PC-9 (cell line): ENCODE data around the gene KEAP1. TPM values are rescaled to one million over a fixed set of nuclear protein-coding genes. Genes with fewer than 3 reads are reported as not detected.

Experiments used
- BruUV-seq: library from RNA; stranded (reverse); fragments of 400-500 nt; replicated peaks from 2 replicates; lab custom pipeline; 2021; lab: Mats Ljungman, UMichigan
- CTCF ChIA-PET: fragments of 300-600 bp; sonication (Branson Sonifier 250); formaldehyde crosslinking; loops from one replicate; lab custom pipeline; 2022; ENCODE audit warnings: antibody characterized with exemption; lab: Charles Lee
- POLR2A ChIA-PET: fragments of 300-600 bp; sonication (Branson Sonifier 250); formaldehyde crosslinking; loops from one replicate; lab custom pipeline; 2022; ENCODE audit warnings: antibody characterized with exemption; ENCODE audit not compliant: unreplicated experiment; lab: Charles Lee
- DNase-seq, 2 experiments: peaks; one replicate each; pipeline versions ENCODE4 v3.0.0 to v3.0.0-alpha.2; 2015 to 2022; ENCODE audit warnings: mixed read lengths in 1 of 2
- H2AFZ ChIP-seq: fragments of 200-600 bp; sonication (generic); 2 replicates; pipeline ENCODE4 v1.8.1; 2017; ENCODE audit warnings: antibody characterized with exemption
- H3F3A ChIP-seq: fragments of 200-600 bp; sonication (generic); 2 replicates; pipeline ENCODE4 v1.8.1; 2017; ENCODE audit warnings: antibody characterized with exemption, mild to moderate bottlenecking, low read depth; ENCODE audit not compliant: insufficient read depth
- H3K27ac ChIP-seq: fragments of 200-600 bp; sonication (generic); 2 replicates; pipeline ENCODE4 v1.6.1; 2016; ENCODE audit warnings: mixed run types
- H3K27me3 ChIP-seq: fragments of 200-600 bp; sonication (generic); 2 replicates; pipeline ENCODE4 v1.6.1; 2016; ENCODE audit warnings: low read depth, mixed run types; ENCODE audit not compliant: insufficient read depth
- H3K36me3 ChIP-seq: fragments of 200-600 bp; sonication (generic); 2 replicates; pipeline ENCODE4 v1.6.1; 2016; ENCODE audit warnings: low read depth, mixed run types
- H3K4me1 ChIP-seq: fragments of 200-600 bp; sonication (generic); replicated peaks from 2 replicates; pipeline ENCODE4 v1.6.1; 2016; ENCODE audit warnings: mixed run types; ENCODE audit not compliant: insufficient read depth
- H3K4me2 ChIP-seq: fragments of 200-600 bp; sonication (generic); 2 replicates; pipeline ENCODE4 v1.6.1; 2017; ENCODE audit warnings: mixed run types
- H3K4me3 ChIP-seq: fragments of 200-600 bp; sonication (generic); 2 replicates; pipeline ENCODE4 v1.6.1; 2016; ENCODE audit warnings: mixed run types
- H3K79me2 ChIP-seq: fragments of 200-600 bp; sonication (generic); 2 replicates; pipeline ENCODE4 v1.6.1; 2017; ENCODE audit warnings: low read depth, mixed run types
- H3K9me2 ChIP-seq: fragments of 200-600 bp; sonication (generic); 2 replicates; pipeline ENCODE4 v1.8.1; 2017; ENCODE audit warnings: mild to moderate bottlenecking; ENCODE audit not compliant: insufficient read depth
- H3K9me3 ChIP-seq: fragments of 200-600 bp; sonication (generic); 2 replicates; pipeline ENCODE4 v1.8.1; 2016; ENCODE audit warnings: low read depth; ENCODE audit not compliant: insufficient read depth
- H4K20me1 ChIP-seq: fragments of 200-600 bp; sonication (generic); 2 replicates; pipeline ENCODE4 v1.8.1; 2017; ENCODE audit not compliant: insufficient read depth
- CTCF ChIP-seq: fragments of 200-600 bp; sonication (generic); conservative IDR thresholded peaks from 2 replicates; pipeline ENCODE4 v1.6.1; 2017; ENCODE audit warnings: mixed run types, antibody characterized with exemption, mild to moderate bottlenecking, moderate library complexity
- EZH2 ChIP-seq: fragments of 200-600 bp; sonication (generic); IDR thresholded peaks from 2 replicates; pipeline ENCODE4 v1.8.0; 2017; ENCODE audit warnings: antibody characterized with exemption, low read depth
- intact Hi-C: fragments of 100-400 bp; cut with micrococcal nuclease; formaldehyde crosslinking; loops from one replicate; pipeline ENCODE4 v1.10.0; 2022; ENCODE audit not compliant: unreplicated experiment
- total RNA-seq: library from RNA; stranded (reverse); gene quantifications from 2 replicates; pipeline ENCODE4 v1.2.3, GENCODE V29; 2021

KEAP1 gene
- total RNA-seq, 1 experiment from 2014 or later = 154 TPM

- no peak for TF ChIP-seq CTCF
- no peak for TF ChIP-seq EZH2
- intact Hi-C loops = no loop called here
These were observed 34.5 kb upstream of the KEAP1 start for GRCh38 chr19:10537668-10538067.

GRCh38 chr19:10535613-10536012 lies 32.5 kb upstream of the KEAP1 start:
- ChIA-PET POLR2A (no interaction called here), CTCF (no interaction called here)
- no peaks in the 10 kb centered on the region for H3K4me1 ChIP-seq
- no peaks in the 10 kb centered on the region for H4K20me1 ChIP-seq
- H2AFZ ChIP-seq = no peak overlapping the region
- no peak overlapping the region for H3K4me3 ChIP-seq
- H3K27ac ChIP-seq = no peak overlapping the region
- H3K4me2 ChIP-seq = no peak overlapping the region
- H3F3A ChIP-seq = peaks cover 13% of the 10 kb centered on the region; the same call in 1 of the 2 replicates
- H3K36me3 ChIP-seq = no peaks in the 10 kb centered on the region
- TF ChIP-seq EZH2 = no peak
- no peaks in the 10 kb centered on the region for H3K9me3 ChIP-seq
- no TSS peak for BruUV-seq
- H3K27me3 ChIP-seq = no peaks in the 10 kb centered on the region
- no peaks in the 10 kb centered on the region for H3K9me2 ChIP-seq
- intact Hi-C loops = no loop called here
- no peaks in the 10 kb centered on the region for H3K79me2 ChIP-seq
- DNase-seq = no peak

More at GRCh38 chr19:10537668-10538067, 34.5 kb upstream of the KEAP1 start:
- Histone ChIP-seq H3K36me3 (no peaks in the 10 kb centered on the region), H3K9me2 (no peaks in the 10 kb centered on the region), H3K79me2 (no peaks in the 10 kb centered on the region), H3K4me3 (no peak overlapping the region), H3K4me1 (no peaks in the 10 kb centered on the region), H4K20me1 (no peaks in the 10 kb centered on the region), H3K27me3 (no peaks in the 10 kb centered on the region), H3K4me2 (no peak overlapping the region), H3K27ac (no peak overlapping the region), H2AFZ (no peak overlapping the region), H3K9me3 (no peaks in the 10 kb centered on the region), H3F3A (peaks cover 13% of the 10 kb centered on the region; the same call in 1 of the 2 replicates)
- CTCF ChIA-PET = interaction anchor here (0.6 kb wide), 1 partner anchor 302 kb away, joined by 3 read pairs; no protein-coding TSS in a partner anchor
- DNase-seq = no peak
- POLR2A ChIA-PET = interaction anchor here (0.6 to 0.7 kb wide), 3 partner anchors 28 to 542 kb away, joined by 3 to 5 read pairs (median 3); partner anchors contain the start of gene KRI1
- BruUV-seq = no TSS peak

DNA sequence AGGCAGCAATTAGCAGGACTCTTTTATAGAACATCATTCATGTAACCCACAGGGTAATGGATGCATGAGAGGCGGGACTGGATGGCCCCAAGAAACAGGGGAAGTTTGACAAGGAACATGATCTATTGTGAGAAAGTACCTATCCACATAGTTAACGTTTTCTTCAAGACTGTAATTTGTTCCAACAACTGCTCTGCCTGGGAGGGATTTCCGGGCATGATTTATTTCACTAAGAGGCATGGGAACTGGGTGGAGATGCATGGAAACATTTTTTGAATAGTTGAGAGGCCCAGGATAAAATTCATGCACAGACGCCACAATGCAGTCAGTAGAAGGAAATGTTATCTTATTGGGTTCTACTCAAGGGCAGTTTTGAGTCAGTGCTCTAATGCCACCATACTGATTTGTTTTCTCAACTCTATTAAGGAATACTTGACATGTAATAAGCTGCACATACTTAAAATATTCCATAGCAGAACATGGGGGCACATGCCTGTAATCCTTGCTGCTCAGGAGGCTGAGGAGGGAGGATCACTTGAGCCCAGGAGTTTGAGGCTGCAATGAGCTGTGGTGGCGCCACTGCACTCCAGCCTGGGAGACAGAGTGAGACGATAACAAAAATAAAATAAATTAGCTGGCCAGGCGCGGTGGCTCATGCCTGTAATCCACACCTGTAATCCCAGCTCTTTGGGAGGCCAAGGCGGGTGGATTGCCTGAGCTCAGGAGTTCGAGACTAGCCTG lies 30.7 kb upstream of the KEAP1 start:
- intact Hi-C loops = no loop called here
- no peaks in the 10 kb centered on the region for H3K9me3 ChIP-seq
- no TSS peak for BruUV-seq
- no peak overlapping the region for H3K4me2 ChIP-seq
- no peaks in the 10 kb centered on the region for H3K79me2 ChIP-seq
- no peak overlapping the region for H2AFZ ChIP-seq
- no peak overlapping the region for H3K4me3 ChIP-seq
- no peaks in the 10 kb centered on the region for H3K27me3 ChIP-seq
- no peaks in the 10 kb centered on the region for H3K36me3 ChIP-seq
- peaks cover 13% of the 10 kb centered on the region; the same call in 1 of the 2 replicates for H3F3A ChIP-seq
- TF ChIP-seq CTCF = no peak
- TF ChIP-seq EZH2 = no peak
- CTCF ChIA-PET = interaction anchor here (1.2 kb wide), 1 partner anchor 129 kb away, joined by 3 read pairs; no protein-coding TSS in a partner anchor
- DNase-seq = peak in 1 of 2 experiments; percentile 69
- no peaks in the 10 kb centered on the region for H3K9me2 ChIP-seq
- no peaks in the 10 kb centered on the region for H3K4me1 ChIP-seq
- H3K27ac ChIP-seq = no peak overlapping the region
- POLR2A ChIA-PET = no interaction called here
- H4K20me1 ChIP-seq = no peaks in the 10 kb centered on the region
